ENCODE results near the gene PCYT2. TPM values are rescaled to one million over a fixed set of nuclear protein-coding genes. Genes with fewer than 3 reads are reported as not detected.

PCYT2 gene
- total and polyA plus RNA-seq, 7 experiments from 2014 or later = 17.5 to 43.6 (median 27.0) TPM

GRCh38 chr17:81898029-81898866 lies 13.0 kb downstream of the PCYT2 start:
- ATAC-seq (no peak), DNase-seq (no peak)
- ChIA-PET CTCF (no interaction called here), POLR2A (no interaction called here)
- Mint-ChIP-seq H3K27ac (no peak overlapping the region), H3K36me3 (peaks cover 5 to 31% (median 17%) of the 10 kb centered on the region in 5 donors), H3K9me3 (no peaks in the 10 kb centered on the region), H3K27me3 (peaks cover 8 to 18% (median 8%) of the 10 kb centered on the region in 5 donors), H3K4me3 (peak overlapping the region in 1 of 10 donors; percentile 25), H3K4me1 (peaks cover 0 to 10% (median 8%) of the 10 kb centered on the region in 7 donors)
- intact Hi-C loops (cut with micrococcal nuclease) = no loop called here
- Histone ChIP-seq H3K27ac (ENCODE audit: low read depth, low read length) (no peak overlapping the region), H3K36me3 (ENCODE audit: control insufficient read depth in 2 of 3, insufficient read depth in 3 of 3, low read length in 3 of 3) (peaks cover 0 to 49% (median 14%) of the 10 kb centered on the region in 3 experiments), H3K4me3 (ENCODE audit: low read length) (no peak overlapping the region), H3K9me3 (ENCODE audit: control insufficient read depth in 2 of 3, low read length in 3 of 3) (no peaks in the 10 kb centered on the region), H3K27me3 (ENCODE audit: control insufficient read depth in 2 of 2, insufficient read depth in 2 of 2, low read length in 2 of 2) (peaks cover 0 to 4% of the 10 kb centered on the region in 2 donors), H3K4me1 (ENCODE audit: control insufficient read depth in 2 of 2, insufficient read depth in 2 of 2, low read length in 2 of 2) (no peaks in the 10 kb centered on the region)

GRCh38 chr17:81895400-81895799 lies 15.8 kb downstream of the PCYT2 start:
- Mint-ChIP-seq H3K36me3 (peaks cover 5 to 26% (median 14%) of the 10 kb centered on the region in 5 donors), H3K9me3 (no peaks in the 10 kb centered on the region), H3K4me1 (peaks cover 0 to 12% (median 7%) of the 10 kb centered on the region in 7 donors), H3K4me3 (no peak overlapping the region), H3K27me3 (peaks cover 0 to 7% (median 0%) of the 10 kb centered on the region in 5 donors), H3K27ac (no peak overlapping the region)
- intact Hi-C loops (cut with micrococcal nuclease) = no loop called here
- H3K27me3 ChIP-seq (ENCODE audit: control insufficient read depth in 2 of 2, insufficient read depth in 2 of 2, low read length in 2 of 2) = no peaks in the 10 kb centered on the region
- peaks cover 0 to 47% (median 14%) of the 10 kb centered on the region in 3 experiments for H3K36me3 ChIP-seq (ENCODE audit: control insufficient read depth in 2 of 3, insufficient read depth in 3 of 3, low read length in 3 of 3)
- ChIA-PET POLR2A (interaction anchor here (1.2 kb wide), 1 partner anchor 29 kb away, joined by 3 read pairs; no protein-coding TSS in a partner anchor), CTCF (no interaction called here)
- no peak overlapping the region for H3K27ac ChIP-seq (ENCODE audit: low read depth, low read length)
- ATAC-seq (no peak), DNase-seq (no peak)
- H3K9me3 ChIP-seq (ENCODE audit: control insufficient read depth in 2 of 3, low read length in 3 of 3) = no peaks in the 10 kb centered on the region
- no peak overlapping the region for H3K4me3 ChIP-seq (ENCODE audit: low read length)
- H3K4me1 ChIP-seq (ENCODE audit: control insufficient read depth in 2 of 2, insufficient read depth in 2 of 2, low read length in 2 of 2) = peaks cover 9 to 12% of the 10 kb centered on the region in 2 donors

GRCh38 chr17:81891303-81891552 lies 20.0 kb downstream of the PCYT2 start:
- Histone ChIP-seq H3K36me3 (ENCODE audit: control insufficient read depth in 2 of 3, insufficient read depth in 3 of 3, low read length in 3 of 3) (peaks cover 11 to 51% (median 24%) of the 10 kb centered on the region in 3 experiments), H3K4me3 (ENCODE audit: low read length) (peak overlapping the region; percentile 79), H3K27ac (ENCODE audit: low read depth, low read length) (peak overlapping the region; percentile 82), H3K4me1 (ENCODE audit: control insufficient read depth in 2 of 2, insufficient read depth in 2 of 2, low read length in 2 of 2) (peaks cover 16 to 20% of the 10 kb centered on the region in 2 donors), H3K9me3 (ENCODE audit: control insufficient read depth in 2 of 3, low read length in 3 of 3) (no peaks in the 10 kb centered on the region), H3K27me3 (ENCODE audit: control insufficient read depth in 2 of 2, insufficient read depth in 2 of 2, low read length in 2 of 2) (no peaks in the 10 kb centered on the region)
- intact Hi-C loops (cut with micrococcal nuclease) = loop anchor here (1.0 to 5.0 kb wide), 8 partner anchors 20 to 131 kb away; partner anchors contain the start of genes ARHGDIA (in 2 of the 2), PCYT2 (in 2 of the 2), CENPX (in 1 of the 2) and MAFG (in 1 of the 2)
- Mint-ChIP-seq H3K27ac (peak overlapping the region; percentile 84 to 99 (median 97)), H3K9me3 (peaks cover 0 to 1% (median 0%) of the 10 kb centered on the region in 11 donors), H3K27me3 (no peaks in the 10 kb centered on the region), H3K4me1 (peaks cover 0 to 32% (median 18%) of the 10 kb centered on the region in 7 donors), H3K4me3 (peak overlapping the region; percentile 87 to 98 (median 94)), H3K36me3 (peaks cover 9 to 26% (median 14%) of the 10 kb centered on the region in 5 donors)
- POLR2A ChIA-PET = interaction anchor here (0.7 to 5.2 kb wide), 8 partner anchors 13 to 367 kb away, joined by 3 to 26 read pairs (median 4); partner anchors contain the start of genes ARL16, HGS and SIRT7
- peak; percentile 11 for ATAC-seq
- DNase-seq = peak in 1 of 9 donors; percentile 38
- CTCF ChIA-PET = no interaction called here

- DNase-seq = peak in 1 of 9 donors; percentile 47
- ChIA-PET CTCF (no interaction called here), POLR2A (interaction anchor here (0.6 to 5.2 kb wide), 8 partner anchors 13 to 368 kb away, joined by 3 to 26 read pairs (median 3); partner anchors contain the start of genes ARL16, HGS and SIRT7)
- Mint-ChIP-seq H3K27me3 (no peaks in the 10 kb centered on the region), H3K4me3 (peak overlapping the region; percentile 78 to 96 (median 87)), H3K9me3 (peaks cover 0 to 1% (median 0%) of the 10 kb centered on the region in 11 donors), H3K4me1 (peaks cover 0 to 32% (median 19%) of the 10 kb centered on the region in 7 donors), H3K27ac (peak overlapping the region; percentile 84 to 97 (median 95)), H3K36me3 (peaks cover 9 to 26% (median 14%) of the 10 kb centered on the region in 5 donors)
- peaks cover 14 to 55% (median 24%) of the 10 kb centered on the region in 3 experiments for H3K36me3 ChIP-seq (ENCODE audit: control insufficient read depth in 2 of 3, insufficient read depth in 3 of 3, low read length in 3 of 3)
- ATAC-seq = no peak
- peaks cover 16 to 20% of the 10 kb centered on the region in 2 donors for H3K4me1 ChIP-seq (ENCODE audit: control insufficient read depth in 2 of 2, insufficient read depth in 2 of 2, low read length in 2 of 2)
- H3K27ac ChIP-seq (ENCODE audit: low read depth, low read length) = peak overlapping the region; percentile 82
- H3K9me3 ChIP-seq (ENCODE audit: control insufficient read depth in 2 of 3, low read length in 3 of 3) = no peaks in the 10 kb centered on the region
- peak overlapping the region; percentile 79 for H3K4me3 ChIP-seq (ENCODE audit: low read length)
- no peaks in the 10 kb centered on the region for H3K27me3 ChIP-seq (ENCODE audit: control insufficient read depth in 2 of 2, insufficient read depth in 2 of 2, low read length in 2 of 2)
- intact Hi-C loops (cut with micrococcal nuclease) = loop anchor here (1.0 to 5.0 kb wide), 8 partner anchors 19 to 132 kb away; partner anchors contain the start of genes ARHGDIA (in 2 of the 2), PCYT2 (in 2 of the 2), CENPX (in 1 of the 2) and MAFG (in 1 of the 2)
Observed at GRCh38 chr17:81890447-81891302, 20.5 kb downstream of the PCYT2 start.

DNA sequence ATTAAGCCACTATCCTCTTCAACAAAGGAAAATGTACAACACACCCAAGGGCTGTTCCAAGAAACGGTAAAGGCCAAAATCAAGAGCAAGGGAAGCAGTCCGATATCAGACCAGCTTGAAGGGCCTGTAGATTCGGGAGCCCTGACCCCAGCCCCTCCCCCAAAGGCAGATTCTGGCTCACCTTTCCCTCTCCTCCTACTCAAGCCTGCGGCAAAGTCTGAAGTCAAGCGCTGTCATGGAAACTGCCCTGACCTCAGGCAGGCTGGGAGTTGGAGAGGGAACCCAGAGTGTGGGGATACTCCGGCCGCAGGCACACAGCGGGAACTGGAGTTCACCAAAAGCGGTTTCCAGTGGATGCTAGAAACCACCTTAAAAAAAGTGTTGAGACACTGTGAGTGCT lies 21.6 kb downstream of the PCYT2 start:
- DNase-seq = no peak
- Histone ChIP-seq H3K4me1 (ENCODE audit: control insufficient read depth in 2 of 2, insufficient read depth in 2 of 2, low read length in 2 of 2) (peaks cover 16 to 20% of the 10 kb centered on the region in 2 donors), H3K27me3 (ENCODE audit: control insufficient read depth in 2 of 2, insufficient read depth in 2 of 2, low read length in 2 of 2) (no peaks in the 10 kb centered on the region), H3K36me3 (ENCODE audit: control insufficient read depth in 2 of 3, insufficient read depth in 3 of 3, low read length in 3 of 3) (peaks cover 14 to 59% (median 20%) of the 10 kb centered on the region in 3 experiments), H3K4me3 (ENCODE audit: low read length) (no peak overlapping the region), H3K9me3 (ENCODE audit: control insufficient read depth in 2 of 3, low read length in 3 of 3) (no peaks in the 10 kb centered on the region), H3K27ac (ENCODE audit: low read depth, low read length) (peak overlapping the region; percentile 10)
- Mint-ChIP-seq H3K4me3 (peak overlapping the region; percentile 45 to 96 (median 84)), H3K27me3 (no peaks in the 10 kb centered on the region), H3K4me1 (peaks cover 0 to 32% (median 24%) of the 10 kb centered on the region in 7 donors), H3K9me3 (peaks cover 0 to 1% (median 0%) of the 10 kb centered on the region in 11 donors), H3K27ac (peak overlapping the region in 8 of 9 donors; percentile 43 to 92 (median 76)), H3K36me3 (peaks cover 9 to 28% (median 10%) of the 10 kb centered on the region in 5 donors)
- CTCF ChIA-PET = no interaction called here
- POLR2A ChIA-PET = interaction anchor here (1.0 to 5.2 kb wide), 2 partner anchors 17 to 23 kb away, joined by 5 to 26 read pairs; no protein-coding TSS in a partner anchor
- ATAC-seq = no peak
- intact Hi-C loops (cut with micrococcal nuclease) = loop anchor here (2.0 to 5.0 kb wide), 3 partner anchors 29 to 57 kb away; partner anchors contain the start of genes MAFG (in 1 of the 2), MCRIP1 (in 1 of the 2) and SIRT7 (in 1 of the 2)
